BLaER1 treated with 17β-estradiol and CSF1 and Interleukin-3, amounts not matched to agents 10 nM and 100 nM (cell line): ENCODE results near the gene SSTR3.
"Not testable (repeated sequence)": the region's sequence is repeated elsewhere in the genome, so short reads cannot be mapped to it uniquely, and the experiment has no call there.

Experiments
- H3K27ac ChIP-seq, 11 experiments: shearing (Covaris generic); formaldehyde crosslinking; 2 replicates each; pipeline ENCODE4 v1.8.1; 2022
- H3K27me3 ChIP-seq, 11 experiments: shearing (Covaris generic); formaldehyde crosslinking; 2 replicates each; pipeline ENCODE4 v1.8.1; 2022
- H3K36me3 ChIP-seq, 11 experiments: shearing (Covaris generic); formaldehyde crosslinking; 2 replicates each; pipeline ENCODE4 v1.8.1; 2022
- H3K4me1 ChIP-seq, 10 experiments: shearing (Covaris generic); formaldehyde crosslinking; 2 replicates each; pipeline ENCODE4 v1.8.1; 2022
- H3K4me2 ChIP-seq, 11 experiments: shearing (Covaris generic); formaldehyde crosslinking; 2 replicates each; pipeline ENCODE4 v1.8.1; 2022
- H3K4me3 ChIP-seq, 10 experiments: shearing (Covaris generic); formaldehyde crosslinking; 2 replicates each; pipeline ENCODE4 v1.8.1; 2022
- H3K9ac ChIP-seq, 11 experiments: shearing (Covaris generic); formaldehyde crosslinking; 2 replicates each; pipeline ENCODE4 v1.8.1; 2022
- H3K9me3 ChIP-seq, 11 experiments: shearing (Covaris generic); formaldehyde crosslinking; replicated peaks in 1 of 11; 2 replicates each; pipeline ENCODE4 v1.8.1; 2022
- H4K20me1 ChIP-seq, 11 experiments: shearing (Covaris generic); formaldehyde crosslinking; 2 replicates each; pipeline ENCODE4 v1.8.1; 2022
- Cebpa-rat ChIP-seq, 11 experiments: shearing (Covaris generic); IDR thresholded peaks; 2 replicates each; pipeline ENCODE4 v1.8.1; 2022

Gene SSTR3

DNA sequence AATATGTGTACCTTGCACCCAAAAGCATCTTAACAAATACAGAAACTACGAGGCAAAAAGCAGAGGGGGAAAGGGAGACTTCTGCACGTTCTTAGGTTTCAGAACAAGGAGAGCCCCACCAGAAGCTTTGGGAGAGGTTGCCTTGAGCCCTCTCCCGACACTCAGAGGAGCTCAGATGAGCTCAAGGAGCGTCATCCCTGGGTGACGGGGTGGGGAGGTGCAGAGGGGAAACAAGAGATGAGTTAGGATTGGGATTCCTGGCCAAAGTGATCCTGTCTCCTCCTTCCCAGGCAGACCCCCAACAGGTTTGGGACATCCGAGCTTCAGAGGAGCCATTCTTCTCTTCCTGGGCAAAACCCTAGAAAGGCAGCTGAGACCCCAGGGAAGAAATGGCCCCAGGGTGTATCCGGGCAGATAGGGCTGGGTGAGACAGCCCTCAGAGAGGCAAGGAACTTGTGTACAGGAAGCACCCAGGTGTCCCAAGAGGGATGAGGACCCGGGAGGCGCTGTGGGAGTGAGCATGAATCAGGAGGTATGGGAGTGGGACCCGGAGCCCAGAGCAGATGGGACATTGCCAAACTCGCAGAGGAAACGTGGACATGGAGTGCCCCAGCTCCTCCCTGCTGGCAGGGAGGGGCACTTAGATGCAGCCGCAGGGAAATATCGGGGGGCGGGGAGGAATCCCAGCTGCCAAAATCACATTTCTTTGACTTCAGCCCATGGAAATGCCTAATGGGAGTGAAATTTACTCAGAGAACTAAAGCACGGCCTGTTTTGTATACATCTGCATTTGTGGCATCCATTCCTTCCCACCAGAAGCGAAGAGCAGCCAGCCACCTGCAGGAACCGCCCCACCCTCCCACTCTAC lies 36.6 kb downstream of the SSTR3 start:
- Histone ChIP-seq H3K9ac (no peak overlapping the region), H4K20me1 (no peaks in the 10 kb centered on the region), H3K36me3 (no peaks in the 10 kb centered on the region), H3K9me3 (peaks cover 0 to 12% (median 4%) of the 10 kb centered on the region in 11 experiments; a peak in 3 of 22 replicates), H3K4me1 (peaks cover 38 to 56% (median 46%) of the 10 kb centered on the region in 10 experiments), H3K4me2 (peak overlapping the region; percentile 60 to 87 (median 73)), H3K27ac (peak overlapping the region in 1 of 11 experiments; percentile 55; a peak in 3 of 22 replicates), H3K4me3 (no peak overlapping the region), H3K27me3 (no peaks in the 10 kb centered on the region)
- no peak for TF ChIP-seq Cebpa-rat (IDR thresholded peaks at IDR 0.05)

DNA sequence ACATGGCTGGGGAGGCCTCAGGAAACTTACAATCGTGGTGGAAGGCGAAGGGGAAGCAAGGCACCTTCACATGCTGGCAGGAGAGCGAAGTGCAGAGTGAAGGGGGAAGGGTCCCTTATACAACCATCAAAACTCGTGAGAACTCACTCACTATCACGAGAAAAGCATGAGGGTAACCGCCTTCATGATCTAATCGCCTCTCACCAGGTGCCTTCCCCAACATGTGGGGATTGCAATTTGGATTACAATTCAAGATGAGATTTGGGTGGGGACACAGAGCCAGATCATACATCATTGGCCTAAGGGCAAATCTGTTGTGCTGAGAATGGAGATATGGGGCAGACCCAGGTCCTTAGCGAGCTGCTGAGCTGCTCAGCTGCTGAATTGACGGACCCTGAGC lies 37.3 kb downstream of the SSTR3 start:
- Histone ChIP-seq H3K4me3 (no peak overlapping the region), H3K27me3 (no peaks in the 10 kb centered on the region), H4K20me1 (no peaks in the 10 kb centered on the region), H3K36me3 (no peaks in the 10 kb centered on the region), H3K4me1 (peaks cover 31 to 49% (median 39%) of the 10 kb centered on the region in 10 experiments), H3K27ac (no peak overlapping the region), H3K4me2 (no peak overlapping the region), H3K9me3 (peaks cover 0 to 12% (median 4%) of the 10 kb centered on the region in 11 experiments; a peak in 3 of 22 replicates), H3K9ac (no peak overlapping the region)
- no peak for TF ChIP-seq Cebpa-rat (IDR thresholded peaks at IDR 0.05)

DNA sequence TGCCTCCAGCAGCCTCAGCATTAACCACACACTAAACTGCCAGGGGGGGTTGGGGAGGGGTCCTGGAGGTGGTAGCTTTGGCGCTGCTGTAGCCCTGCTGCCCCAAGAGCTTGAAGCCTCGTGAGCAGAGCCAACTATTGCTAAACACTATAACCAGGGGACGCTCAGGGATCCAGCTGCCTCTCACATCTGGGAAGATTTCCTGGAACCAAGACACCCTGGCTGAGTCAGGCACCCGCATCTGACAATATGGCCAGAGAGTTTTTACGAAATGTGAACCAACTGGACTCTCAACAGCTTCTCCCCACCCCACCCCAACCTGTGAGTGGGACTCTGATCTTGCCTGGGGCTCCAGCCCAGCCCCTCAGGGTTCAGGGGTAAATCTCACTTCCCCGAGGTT lies 38.6 kb downstream of the SSTR3 start:
- TF ChIP-seq Cebpa-rat (IDR thresholded peaks at IDR 0.05) = no peak
- H3K4me2 ChIP-seq = peak overlapping the region in 1 of 11 experiments; percentile 4; a peak in 1 of 22 replicates
- H3K9ac ChIP-seq = no peak overlapping the region
- no peaks in the 10 kb centered on the region for H3K36me3 ChIP-seq
- no peak overlapping the region for H3K4me3 ChIP-seq
- no peaks in the 10 kb centered on the region for H4K20me1 ChIP-seq
- peaks cover 28 to 41% (median 32%) of the 10 kb centered on the region in 10 experiments for H3K4me1 ChIP-seq
- peaks cover 8 to 22% (median 15%) of the 10 kb centered on the region in 11 experiments; a peak in 21 of 22 replicates for H3K9me3 ChIP-seq
- H3K27ac ChIP-seq = no peak overlapping the region
- H3K27me3 ChIP-seq = no peaks in the 10 kb centered on the region

DNA sequence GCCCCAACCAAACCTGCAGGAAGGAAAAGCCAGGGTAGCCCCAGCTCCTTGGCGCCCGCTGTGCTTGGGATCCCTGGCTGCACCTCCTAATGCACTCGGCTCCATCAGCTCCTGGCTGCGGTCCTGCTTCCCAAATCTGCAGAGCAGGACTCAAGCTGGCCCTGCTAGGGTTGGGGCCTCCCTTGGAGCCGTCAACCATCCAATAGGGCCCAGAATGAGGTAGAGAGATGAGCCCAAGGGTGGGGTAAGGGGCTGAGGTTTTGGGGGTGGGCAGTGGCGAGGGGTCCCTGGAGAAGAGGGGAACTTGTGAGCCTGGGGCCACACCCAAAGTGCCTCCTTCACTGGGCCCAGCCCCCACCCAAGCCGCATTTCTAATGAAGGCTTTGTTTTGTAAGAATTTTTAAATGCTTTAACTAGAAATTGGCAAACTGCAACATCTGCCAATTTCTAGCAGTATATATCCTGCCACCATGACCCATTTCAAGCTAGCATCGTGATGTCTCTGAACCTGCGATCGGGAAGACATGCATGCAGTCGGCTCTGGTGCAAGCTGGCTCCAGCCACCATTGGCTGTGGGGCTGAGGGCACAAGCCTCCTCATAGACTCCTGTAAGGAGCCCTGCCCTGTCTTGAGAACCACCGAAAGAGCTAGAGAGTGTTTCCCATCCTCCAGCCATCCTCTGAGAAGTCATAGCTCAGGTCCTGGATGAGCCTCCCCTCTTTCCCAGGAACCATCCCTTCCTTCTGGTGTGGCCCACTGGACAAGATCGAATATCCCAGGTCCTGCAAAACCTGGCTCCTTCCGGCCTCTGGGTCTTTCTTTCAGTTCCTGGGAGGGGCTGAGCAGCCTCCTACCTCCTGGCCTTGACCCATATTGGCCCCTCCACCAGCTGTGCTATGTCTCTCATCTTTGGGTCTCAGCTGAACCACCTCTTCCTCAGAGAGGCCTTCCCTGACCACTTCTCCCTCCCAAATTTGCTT lies 39.7 kb downstream of the SSTR3 start:
- H3K4me1 ChIP-seq = peaks cover 27 to 41% (median 31%) of the 10 kb centered on the region in 10 experiments
- TF ChIP-seq Cebpa-rat (IDR thresholded peaks at IDR 0.05) = no peak
- H3K4me3 ChIP-seq = no peak overlapping the region
- H4K20me1 ChIP-seq = no peaks in the 10 kb centered on the region
- H3K4me2 ChIP-seq = no peak overlapping the region
- no peak overlapping the region for H3K9ac ChIP-seq
- H3K9me3 ChIP-seq = peaks cover 9 to 24% (median 18%) of the 10 kb centered on the region in 11 experiments; a peak in 21 of 22 replicates
- no peaks in the 10 kb centered on the region for H3K36me3 ChIP-seq
- H3K27me3 ChIP-seq = no peaks in the 10 kb centered on the region
- no peak overlapping the region for H3K27ac ChIP-seq

DNA sequence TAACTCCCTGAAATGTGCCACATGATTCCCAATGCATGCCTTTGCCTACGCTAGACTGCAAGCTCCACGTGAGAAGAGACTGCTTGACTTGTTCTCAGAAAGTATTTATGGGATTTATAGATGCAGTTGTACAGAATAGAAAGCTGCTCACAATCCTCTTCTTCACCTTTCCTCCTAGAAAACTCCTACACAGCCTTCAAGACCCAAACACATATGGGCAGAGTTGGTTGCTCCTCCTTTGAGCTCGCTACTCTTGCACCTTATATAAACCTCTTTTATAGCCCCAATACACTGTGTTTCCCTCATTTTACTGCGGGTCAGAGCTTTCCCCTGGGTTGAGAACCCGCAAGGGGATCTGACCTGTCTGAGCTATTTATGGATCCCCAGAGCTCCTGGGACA lies 40.6 kb downstream of the SSTR3 start:
- Histone ChIP-seq H4K20me1 (no peaks in the 10 kb centered on the region), H3K4me2 (no peak overlapping the region), H3K36me3 (no peaks in the 10 kb centered on the region), H3K4me3 (no peak overlapping the region), H3K9ac (no peak overlapping the region), H3K27me3 (no peaks in the 10 kb centered on the region), H3K4me1 (peaks cover 20 to 41% (median 29%) of the 10 kb centered on the region in 10 experiments), H3K9me3 (peaks cover 9 to 24% (median 18%) of the 10 kb centered on the region in 11 experiments; a peak in 21 of 22 replicates), H3K27ac (no peak overlapping the region)
- TF ChIP-seq Cebpa-rat (IDR thresholded peaks at IDR 0.05) = no peak

DNA sequence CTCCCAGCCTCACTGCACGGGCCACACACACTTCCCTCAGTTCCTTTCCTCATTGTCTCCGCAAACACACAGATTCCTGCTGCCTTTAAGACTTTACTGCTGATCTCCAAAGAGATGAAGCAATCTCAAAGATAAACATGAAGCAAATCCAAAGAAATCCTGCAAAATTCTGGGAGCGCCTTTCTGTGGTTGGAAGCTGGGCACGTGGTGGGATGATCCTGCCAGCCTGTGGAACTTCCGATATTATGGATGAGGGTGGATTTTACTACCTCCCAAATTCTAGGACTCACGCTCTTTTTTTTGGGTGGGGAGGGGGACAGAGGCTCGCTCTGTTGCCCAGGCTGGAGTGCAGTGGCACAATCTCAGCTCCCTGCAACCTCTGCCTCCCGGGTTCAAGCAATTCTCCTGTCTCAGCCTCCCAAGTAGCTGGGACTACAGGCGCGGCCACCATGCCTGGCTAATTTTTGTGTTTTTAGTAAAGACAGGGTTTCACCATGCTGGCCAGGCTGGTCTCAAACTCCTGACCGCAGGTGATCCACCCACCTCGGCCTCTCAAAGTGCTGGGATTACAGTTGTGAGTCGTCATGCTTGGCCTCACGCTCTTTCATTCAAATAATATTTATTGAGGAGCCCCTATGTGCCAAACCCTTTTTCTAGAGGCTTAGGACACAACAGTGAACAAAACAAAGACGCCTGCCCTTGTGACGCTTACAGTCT lies 41.4 kb downstream of the SSTR3 start:
- not testable (repeated sequence) for H3K27me3 ChIP-seq, H3K27ac ChIP-seq, H4K20me1 ChIP-seq, H3K4me2 ChIP-seq, H3K36me3 ChIP-seq, H3K9ac ChIP-seq, H3K4me3 ChIP-seq
- Histone ChIP-seq H3K9me3 (peaks cover 9 to 24% (median 18%) of the 10 kb centered on the region in 11 experiments; a peak in 21 of 22 replicates), H3K4me1 (peaks cover 11 to 40% (median 27%) of the 10 kb centered on the region in 10 experiments)

DNA sequence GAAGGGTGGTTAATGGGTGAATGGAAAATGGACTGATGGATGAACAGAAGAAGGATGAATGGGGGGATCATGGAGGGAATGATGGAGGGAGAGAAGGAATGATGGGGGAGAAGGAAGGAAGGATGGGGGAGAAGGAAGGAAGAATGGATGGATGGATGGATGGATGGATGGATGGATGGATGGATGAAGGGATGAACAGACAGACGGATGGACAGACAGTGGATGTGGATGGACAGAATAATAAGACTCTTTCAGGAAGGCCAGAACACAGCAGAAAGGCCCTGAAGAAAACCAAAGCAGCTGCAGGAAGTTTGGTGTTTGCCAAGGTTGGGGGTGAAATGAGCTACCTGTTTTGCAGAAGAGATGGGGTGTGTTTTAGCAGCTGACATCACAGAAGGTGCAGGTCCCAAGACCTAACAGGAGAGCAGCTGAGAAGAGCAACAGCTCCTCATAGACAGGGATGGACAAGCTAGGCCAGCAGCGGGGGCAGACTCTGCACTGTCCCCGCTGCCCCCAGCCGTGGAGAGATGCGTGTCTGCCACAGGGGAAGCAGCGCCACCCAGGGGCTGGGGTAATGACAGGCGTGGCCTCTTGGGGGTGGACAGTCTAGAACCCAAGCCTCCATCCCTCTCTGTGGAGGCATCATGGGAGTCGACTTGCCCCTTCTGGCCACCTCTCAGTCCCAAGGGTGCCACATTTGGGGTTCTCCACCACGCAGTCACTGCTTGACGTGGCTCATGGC lies 42.2 kb downstream of the SSTR3 start:
- H4K20me1 ChIP-seq = no peaks in the 10 kb centered on the region
- no peak overlapping the region for H3K9ac ChIP-seq
- peaks cover 7 to 38% (median 28%) of the 10 kb centered on the region in 10 experiments; a peak in 19 of 20 replicates for H3K4me1 ChIP-seq
- H3K36me3 ChIP-seq = no peaks in the 10 kb centered on the region
- no peak overlapping the region for H3K4me3 ChIP-seq
- peaks cover 9 to 22% (median 16%) of the 10 kb centered on the region in 11 experiments; a peak in 21 of 22 replicates for H3K9me3 ChIP-seq
- H3K27ac ChIP-seq = no peak overlapping the region
- no peak for TF ChIP-seq Cebpa-rat (IDR thresholded peaks at IDR 0.05)
- no peaks in the 10 kb centered on the region for H3K27me3 ChIP-seq
- H3K4me2 ChIP-seq = no peak overlapping the region

DNA sequence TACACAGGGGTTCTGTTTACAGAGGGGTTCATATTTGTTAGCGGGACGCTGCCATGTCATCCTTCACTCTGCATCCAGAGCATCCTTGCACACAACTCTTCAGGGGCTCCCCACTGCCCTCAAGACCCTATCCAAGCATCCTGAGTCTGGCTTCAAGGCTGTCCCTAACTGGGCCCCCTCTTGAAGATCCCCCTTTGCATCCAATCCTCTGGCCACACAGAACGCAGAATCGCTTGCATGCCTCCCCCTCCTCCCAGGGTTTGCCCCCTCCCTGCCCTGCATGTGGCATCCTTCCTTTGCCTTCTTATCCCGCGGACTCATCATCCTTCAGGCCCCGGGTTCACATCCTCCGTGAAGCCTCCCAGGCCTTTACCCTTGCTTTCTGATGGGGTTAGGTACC lies 42.9 kb downstream of the SSTR3 start:
- Histone ChIP-seq H3K27ac (no peak overlapping the region), H3K9me3 (peaks cover 9 to 16% (median 12%) of the 10 kb centered on the region in 11 experiments; a peak in 21 of 22 replicates), H3K4me3 (no peak overlapping the region), H3K36me3 (no peaks in the 10 kb centered on the region), H3K4me2 (no peak overlapping the region), H3K4me1 (peaks cover 7 to 39% (median 29%) of the 10 kb centered on the region in 10 experiments; a peak in 19 of 20 replicates), H4K20me1 (no peaks in the 10 kb centered on the region), H3K9ac (no peak overlapping the region), H3K27me3 (no peaks in the 10 kb centered on the region)
- no peak for TF ChIP-seq Cebpa-rat (IDR thresholded peaks at IDR 0.05)
